ENCODE results near the gene SLC48A1. TPM values are rescaled to one million over a fixed set of nuclear protein-coding genes. Genes with fewer than 3 reads are reported as not detected.

SLC48A1 gene
- total and polyA plus RNA-seq, 10 of the 15 experiments (the other 5 are each of a cell fraction or from before 2014, with no cell fraction given) = 1.1 to 4.9 (median 1.9) TPM

GRCh38 chr12:47812797-47813510 lies 39.9 kb downstream of the SLC48A1 start:
- peak overlapping the region; percentile 74 for H3K9ac ChIP-seq (ENCODE audit: control insufficient read depth, insufficient read depth, low read length)
- no peaks in the 10 kb centered on the region; the same call in 1 of the 2 replicates for H4K20me1 ChIP-seq (ENCODE audit: control insufficient read depth, insufficient read depth)
- ATAC-seq = peak; percentile 83
- intact Hi-C loops (cut with micrococcal nuclease; ENCODE audit: unreplicated experiment) = no loop called here
- POLR2A ChIA-PET = interaction anchor here (0.6 to 4.3 kb wide), 9 partner anchors 17 to 721 kb away, joined by 3 to 46 read pairs (median 6); no protein-coding TSS in a partner anchor
- peaks cover 32% of the 10 kb centered on the region for H3K79me2 ChIP-seq (ENCODE audit: control insufficient read depth, insufficient read depth, low read length)
- WGBS (ENCODE audit: insufficient coverage, insufficient replicate concordance, low lambda C conversion rate, missing lambda C conversion rate) = under 1% methylated on average over 23 of the region's 37 CpGs
- no peaks in the 10 kb centered on the region; a peak in 1 of 4 replicates for H3K36me3 ChIP-seq (ENCODE audit: control insufficient read depth in 2 of 2, insufficient read depth in 2 of 2, low read length in 1 of 2)
- peak overlapping the region; percentile 75 for H3K4me3 ChIP-seq
- CTCF ChIA-PET = interaction anchor here (0.8 to 8.8 kb wide), 12 partner anchors 9 to 595 kb away, joined by 3 to 85 read pairs (median 4); no protein-coding TSS in a partner anchor
- BruUV-seq (replicated peaks) = no TSS peak
- in situ Hi-C loops (cut with MboI) = no loop called here
- no peak for FAIRE-seq
- DNase-seq (ENCODE audit: low read depth, low spot score) = peak; percentile 73
- SMC1A ChIA-PET (ENCODE audit: uncharacterized antibody, unreplicated experiment) = interaction anchor here (0.7 to 3.8 kb wide), 12 partner anchors 10 to 71 kb away, joined by 3 to 22 read pairs (median 4); no protein-coding TSS in a partner anchor
- H2AFZ ChIP-seq (ENCODE audit: control insufficient read depth, low read depth, low read length) = no peak overlapping the region; the same call in 1 of the 2 replicates
- H3K4me2 ChIP-seq (ENCODE audit: control insufficient read depth, insufficient read depth) = peak overlapping the region; percentile 92
- RAD21 ChIA-PET (ENCODE audit: unreplicated experiment) = interaction anchor here (0.8 to 9.0 kb wide), 12 partner anchors 14 to 92 kb away, joined by 3 to 202 read pairs (median 4); partner anchors contain the start of gene VDR
- H3K4me1 ChIP-seq (ENCODE audit: control insufficient read depth, insufficient read depth, low read length) = peaks cover 80% of the 10 kb centered on the region
- no peaks in the 10 kb centered on the region; a peak in 2 of 4 replicates for H3K27me3 ChIP-seq (replicated peaks in 1 of 2; ENCODE audit: control insufficient read depth in 2 of 2, insufficient read depth in 2 of 2, low read length in 1 of 2)
- no peaks in the 10 kb centered on the region for H3K9me3 ChIP-seq (replicated peaks; ENCODE audit: control insufficient read depth, insufficient read depth, low read length)
- peak overlapping the region; percentile 85 for H3K27ac ChIP-seq (ENCODE audit: control insufficient read depth, insufficient read depth)
- TF ChIP-seq EED (IDR thresholded peaks at IDR 0.05; ENCODE audit: low read depth) (peak; percentile 61), ZNF217 (IDR thresholded peaks at IDR 0.05) (no peak; the same call in 1 of the 2 replicates), SP1 (IDR thresholded peaks at IDR 0.05; ENCODE audit: low read depth, low read length) (peak; percentile 63), CHD4 (IDR thresholded peaks at IDR 0.05) (0 out of 2 replicates have a peak, but pooled peaks have one; percentile 20), ESRRA (IDR thresholded peaks at IDR 0.05; ENCODE audit: low read length) (0 out of 2 replicates have a peak, but pooled peaks have one; percentile 39), CHD2 (IDR thresholded peaks at IDR 0.05; ENCODE audit: borderline replicate concordance, low read depth, low read length) (peak; percentile 57; the same call in 1 of the 2 replicates), POLR2AphosphoS5 (IDR thresholded peaks at IDR 0.05; ENCODE audit: low read length) (no peak; the same call in 1 of the 2 replicates), SUPT20H (IDR thresholded peaks at IDR 0.05; ENCODE audit: borderline replicate concordance, control insufficient read depth, low read depth, low read length) (no peak), MTA3 (IDR thresholded peaks at IDR 0.05; ENCODE audit: borderline replicate concordance, low read length) (no peak), RELA (IDR thresholded peaks at IDR 0.05; ENCODE audit: borderline replicate concordance, partially characterized antibody) (peak; percentile 18), ZBTB33 (IDR thresholded peaks at IDR 0.05) (no peak), ZBTB11 (CRISPR knock-in tag; IDR thresholded peaks at IDR 0.05) (no peak), HDAC2 (IDR thresholded peaks at IDR 0.05) (no peak), TAF1 (IDR thresholded peaks at IDR 0.05; ENCODE audit: borderline replicate concordance, low read depth, low read length) (peak; percentile 47; the same call in 1 of the 2 replicates), BCL11A (IDR thresholded peaks at IDR 0.05; ENCODE audit: low read depth, low read length) (no peak; the same call in none of the 2 replicates), FOXK2 (IDR thresholded peaks at IDR 0.05) (no peak; the same call in 1 of the 2 replicates), IKZF2 (IDR thresholded peaks at IDR 0.05) (peak; percentile 74 to 75; a peak in 3 of 4 replicates), USF1 (IDR thresholded peaks at IDR 0.05; ENCODE audit: borderline replicate concordance, extremely low read length, insufficient read depth, low read depth, low read length) (no peak)
